ENCODE results near the gene ZEB1. TPM values are rescaled to one million over a fixed set of nuclear protein-coding genes. Genes with fewer than 3 reads are reported as not detected.
"Not testable (repeated sequence)": the region's sequence is repeated elsewhere in the genome, so short reads cannot be mapped to it uniquely, and the experiment has no call there.

Gene ZEB1
- polyA plus RNA-seq, 1 experiment: 154 TPM

DNA sequence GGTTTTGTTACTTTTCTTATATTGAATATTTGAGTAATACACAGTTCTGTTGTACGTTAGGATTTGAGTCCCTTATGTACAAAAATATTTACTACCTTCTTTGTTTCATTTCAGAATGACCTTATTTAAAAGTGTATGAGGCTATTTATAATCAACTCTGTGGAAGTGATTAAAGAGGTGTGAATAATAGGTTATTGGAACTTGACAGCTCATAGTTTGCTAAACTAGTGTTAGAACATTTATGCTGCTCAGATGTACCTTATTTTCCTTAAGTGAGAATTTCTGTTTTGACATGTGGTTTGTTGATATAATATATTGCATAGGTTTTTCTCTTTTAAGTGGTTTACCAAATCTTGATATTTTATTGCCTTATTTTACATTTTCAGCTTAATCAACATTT lies 105.5 kb downstream of the ZEB1 start:
- no peaks in the 10 kb centered on the region for H3K27me3 ChIP-seq (ENCODE audit: control insufficient read depth, insufficient read depth, low read length)
- TF ChIP-seq, protein P1, sequence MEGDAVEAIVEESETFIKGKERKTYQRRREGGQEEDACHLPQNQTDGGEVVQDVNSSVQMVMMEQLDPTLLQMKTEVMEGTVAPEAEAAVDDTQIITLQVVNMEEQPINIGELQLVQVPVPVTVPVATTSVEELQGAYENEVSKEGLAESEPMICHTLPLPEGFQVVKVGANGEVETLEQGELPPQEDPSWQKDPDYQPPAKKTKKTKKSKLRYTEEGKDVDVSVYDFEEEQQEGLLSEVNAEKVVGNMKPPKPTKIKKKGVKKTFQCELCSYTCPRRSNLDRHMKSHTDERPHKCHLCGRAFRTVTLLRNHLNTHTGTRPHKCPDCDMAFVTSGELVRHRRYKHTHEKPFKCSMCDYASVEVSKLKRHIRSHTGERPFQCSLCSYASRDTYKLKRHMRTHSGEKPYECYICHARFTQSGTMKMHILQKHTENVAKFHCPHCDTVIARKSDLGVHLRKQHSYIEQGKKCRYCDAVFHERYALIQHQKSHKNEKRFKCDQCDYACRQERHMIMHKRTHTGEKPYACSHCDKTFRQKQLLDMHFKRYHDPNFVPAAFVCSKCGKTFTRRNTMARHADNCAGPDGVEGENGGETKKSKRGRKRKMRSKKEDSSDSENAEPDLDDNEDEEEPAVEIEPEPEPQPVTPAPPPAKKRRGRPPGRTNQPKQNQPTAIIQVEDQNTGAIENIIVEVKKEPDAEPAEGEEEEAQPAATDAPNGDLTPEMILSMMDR (IDR thresholded peaks at IDR 0.05; ENCODE audit: low read depth, low read length): no peak
- ChIA-PET CTCF (no interaction called here), POLR2A (interaction anchor here (0.6 kb wide), 1 partner anchor 40 kb away, joined by 8 read pairs; no protein-coding TSS in a partner anchor)
- no peaks in the 10 kb centered on the region; the same call in 1 of the 2 replicates for H3K9me3 ChIP-seq (ENCODE audit: control insufficient read depth, insufficient read depth, low read length)
- no peak overlapping the region for H3K27ac ChIP-seq (ENCODE audit: low read depth, low read length)
- DNase-seq (ENCODE audit: low read depth, low spot score): no peak
- H3K4me3 ChIP-seq (ENCODE audit: low read depth, low read length): no peak overlapping the region

DNA sequence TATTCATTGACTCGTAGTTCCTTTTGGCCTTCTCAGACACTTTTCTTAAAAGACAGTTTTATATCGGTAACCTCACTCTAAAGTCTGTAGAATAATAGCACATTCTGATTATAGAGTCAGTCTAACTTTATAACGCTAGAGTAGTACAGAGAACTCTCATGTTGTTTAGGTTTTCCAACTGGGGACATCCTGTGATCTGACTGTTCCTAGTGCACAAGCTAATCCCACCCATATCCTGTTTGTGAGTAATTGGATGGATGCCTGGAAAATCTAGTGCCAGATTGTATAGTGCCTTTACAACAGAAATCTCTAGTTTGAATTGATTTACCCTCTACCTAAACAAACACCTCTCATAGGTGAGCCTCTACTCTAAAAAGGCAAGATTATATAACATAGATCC lies 107.4 kb downstream of the ZEB1 start:
- peak; percentile 65 for DNase-seq (ENCODE audit: low read depth, low spot score)
- Histone ChIP-seq H3K27me3 (ENCODE audit: control insufficient read depth, insufficient read depth, low read length) (no peaks in the 10 kb centered on the region), H3K9me3 (ENCODE audit: control insufficient read depth, insufficient read depth, low read length) (no peaks in the 10 kb centered on the region; the same call in 1 of the 2 replicates), H3K4me3 (ENCODE audit: low read depth, low read length) (no peak overlapping the region), H3K27ac (ENCODE audit: low read depth, low read length) (no peak overlapping the region)
- TF ChIP-seq, protein P1 (IDR thresholded peaks at IDR 0.05; ENCODE audit: low read depth, low read length): no peak
- ChIA-PET POLR2A (no interaction called here), CTCF (no interaction called here)

- H3K27ac ChIP-seq (ENCODE audit: low read depth, low read length); H3K4me3 ChIP-seq (ENCODE audit: low read depth, low read length); POLR2A ChIA-PET; H3K27me3 ChIP-seq (ENCODE audit: control insufficient read depth, insufficient read depth, low read length); CTCF ChIA-PET; H3K9me3 ChIP-seq (ENCODE audit: control insufficient read depth, insufficient read depth, low read length); DNase-seq (ENCODE audit: low read depth, low spot score): not testable (repeated sequence)
Observed at GRCh38 chr10:31427334-31427733, 108.3 kb downstream of the ZEB1 start.

DNA sequence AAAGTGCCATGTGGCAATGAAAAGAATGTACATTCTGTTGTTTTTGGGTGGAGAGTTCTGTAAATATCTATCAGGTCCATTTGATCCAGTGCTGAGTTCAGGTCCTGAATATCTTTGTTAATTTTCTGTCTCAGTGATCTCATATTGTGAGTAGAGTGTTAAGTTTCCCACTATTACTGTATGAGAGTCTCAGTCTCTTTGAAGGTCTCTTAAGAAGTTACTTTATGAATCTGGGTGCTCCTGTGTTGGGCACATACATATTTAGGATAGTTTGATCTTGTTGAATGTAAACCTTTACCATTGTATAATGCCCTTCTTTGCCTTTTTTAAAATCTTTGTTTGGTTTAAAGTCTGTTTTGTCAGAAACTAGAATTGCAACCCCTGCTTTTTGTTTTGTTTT lies 109.5 kb downstream of the ZEB1 start:
- H3K4me3 ChIP-seq (ENCODE audit: low read depth, low read length); H3K27me3 ChIP-seq (ENCODE audit: control insufficient read depth, insufficient read depth, low read length); DNase-seq (ENCODE audit: low read depth, low spot score); POLR2A ChIA-PET; H3K27ac ChIP-seq (ENCODE audit: low read depth, low read length); CTCF ChIA-PET; H3K9me3 ChIP-seq (ENCODE audit: control insufficient read depth, insufficient read depth, low read length): not testable (repeated sequence)

DNA sequence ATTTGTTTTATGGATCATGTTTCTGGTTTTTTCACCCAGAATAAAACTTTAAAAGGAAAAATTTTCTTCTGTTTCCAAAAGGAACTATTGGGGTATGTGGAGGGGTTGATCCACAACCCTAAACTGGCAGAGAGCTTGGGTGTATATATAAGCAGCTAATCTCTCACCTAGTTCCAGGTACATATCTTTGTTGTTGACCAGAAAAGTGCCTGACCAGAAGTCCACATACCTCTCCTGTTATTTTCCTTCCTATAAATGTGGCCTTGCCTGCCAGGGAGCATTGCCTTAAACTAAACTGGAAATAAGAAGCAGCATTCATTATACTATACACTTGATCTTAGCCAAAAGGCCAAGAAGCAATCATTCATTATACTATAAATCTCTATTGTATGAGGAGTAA lies 112.0 kb downstream of the ZEB1 start:
- Histone ChIP-seq H3K9me3 (ENCODE audit: control insufficient read depth, insufficient read depth, low read length) (no peaks in the 10 kb centered on the region; the same call in 1 of the 2 replicates), H3K27me3 (ENCODE audit: control insufficient read depth, insufficient read depth, low read length) (no peaks in the 10 kb centered on the region), H3K27ac (ENCODE audit: low read depth, low read length) (no peak overlapping the region), H3K4me3 (ENCODE audit: low read depth, low read length) (no peak overlapping the region)
- CTCF ChIA-PET: no interaction called here
- no peak for DNase-seq (ENCODE audit: low read depth, low spot score)
- TF ChIP-seq, protein P1 (IDR thresholded peaks at IDR 0.05; ENCODE audit: low read depth, low read length): no peak
- POLR2A ChIA-PET: no interaction called here

DNA sequence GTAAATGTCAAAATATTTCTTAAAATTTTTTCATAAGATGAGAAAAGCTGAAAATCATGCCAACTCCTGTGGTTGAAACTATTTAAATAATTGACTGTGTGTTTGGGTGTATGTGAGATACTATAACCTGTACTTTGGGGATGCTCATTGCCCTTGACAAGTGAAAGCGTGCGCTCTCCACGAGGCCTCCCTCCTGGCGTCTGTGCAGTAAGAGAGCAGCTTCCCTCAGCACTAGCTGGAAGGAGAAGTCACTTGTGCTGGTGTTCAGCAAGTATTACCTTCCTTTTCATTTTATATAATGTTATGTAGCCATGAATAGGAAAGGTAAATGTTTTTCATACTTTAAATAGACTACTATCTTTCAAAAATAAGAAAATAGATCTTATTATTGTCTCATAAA lies 118.9 kb downstream of the ZEB1 start:
- Histone ChIP-seq H3K4me3 (ENCODE audit: low read depth, low read length) (no peak overlapping the region), H3K9me3 (ENCODE audit: control insufficient read depth, insufficient read depth, low read length) (no peaks in the 10 kb centered on the region), H3K27me3 (ENCODE audit: control insufficient read depth, insufficient read depth, low read length) (no peaks in the 10 kb centered on the region), H3K27ac (ENCODE audit: low read depth, low read length) (no peak overlapping the region)
- CTCF ChIA-PET: no interaction called here
- no peak for DNase-seq (ENCODE audit: low read depth, low spot score)
- TF ChIP-seq, protein P1 (IDR thresholded peaks at IDR 0.05; ENCODE audit: low read depth, low read length): no peak
- POLR2A ChIA-PET: interaction anchor here (0.7 kb wide), 1 partner anchor 31 kb away, joined by 3 read pairs; no protein-coding TSS in a partner anchor
